ENCODE data around the gene USP21.

The USP21 gene

DNA sequence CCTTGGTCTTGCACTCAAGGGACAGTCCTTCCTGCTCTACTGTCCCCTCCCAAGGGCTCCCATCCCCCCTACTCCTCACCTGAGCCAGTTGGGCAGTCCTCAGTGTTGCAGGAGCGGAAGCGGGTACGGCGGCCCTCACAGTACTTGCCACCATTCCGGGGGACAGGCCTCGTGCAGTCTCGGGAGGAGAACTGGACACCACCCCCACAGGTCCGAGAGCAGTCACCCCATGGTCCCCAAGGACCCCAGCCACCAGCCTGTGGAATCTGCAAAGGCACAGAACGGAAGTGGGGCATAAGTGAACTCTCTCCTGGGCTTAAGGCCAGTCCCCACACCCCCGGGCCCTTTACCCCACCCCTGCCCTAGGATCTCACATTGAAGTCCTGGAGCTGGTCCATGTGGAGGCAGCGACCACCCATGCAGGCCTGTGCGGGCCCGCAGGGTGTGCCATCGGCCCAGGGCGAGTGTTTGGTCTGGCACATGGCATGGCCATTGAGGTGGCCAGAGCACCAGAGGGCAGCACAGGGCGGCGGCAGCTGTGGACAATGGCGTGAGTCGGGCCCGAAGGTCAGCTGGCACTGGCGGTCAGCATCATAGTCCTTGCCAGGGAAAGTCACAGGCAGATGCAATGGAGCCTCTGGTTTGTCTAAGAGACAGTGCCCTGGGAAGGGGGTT lies 34.4 kb downstream of the USP21 start:
- no peak for DNase-seq (ENCODE audit: low read depth)

DNA sequence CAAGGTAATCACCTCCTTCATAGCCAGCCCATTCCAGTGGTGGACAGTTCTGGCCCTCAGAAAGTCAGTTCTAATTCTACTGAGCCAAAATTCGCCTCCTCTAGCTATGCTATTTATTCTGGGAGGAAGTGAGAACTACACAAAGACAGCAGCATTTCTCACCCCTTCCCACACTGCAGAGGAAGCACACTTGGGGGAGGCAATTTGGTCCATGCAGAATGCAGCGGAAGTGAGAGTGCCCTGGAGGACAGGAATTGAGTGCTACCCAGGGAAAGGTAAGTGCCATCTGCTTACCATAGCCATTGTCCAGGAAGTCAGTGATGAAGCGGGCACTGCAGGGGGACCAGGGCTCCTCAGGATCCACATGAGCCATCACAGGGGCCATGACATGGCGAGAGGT lies 35.9 kb downstream of the USP21 start:
- DNase-seq (ENCODE audit: low read depth): no peak

GRCh38 chr1:161196111-161196510 lies 36.8 kb downstream of the USP21 start:
- no peak for DNase-seq (ENCODE audit: low read depth)

GRCh38 chr1:161196521-161197451 lies 37.5 kb downstream of the USP21 start:
- peak; percentile 85 for DNase-seq (ENCODE audit: low read depth)

- no peak for DNase-seq (ENCODE audit: low read depth)
Measured at GRCh38 chr1:161197560-161198193, 38.4 kb downstream of the USP21 start.

DNA sequence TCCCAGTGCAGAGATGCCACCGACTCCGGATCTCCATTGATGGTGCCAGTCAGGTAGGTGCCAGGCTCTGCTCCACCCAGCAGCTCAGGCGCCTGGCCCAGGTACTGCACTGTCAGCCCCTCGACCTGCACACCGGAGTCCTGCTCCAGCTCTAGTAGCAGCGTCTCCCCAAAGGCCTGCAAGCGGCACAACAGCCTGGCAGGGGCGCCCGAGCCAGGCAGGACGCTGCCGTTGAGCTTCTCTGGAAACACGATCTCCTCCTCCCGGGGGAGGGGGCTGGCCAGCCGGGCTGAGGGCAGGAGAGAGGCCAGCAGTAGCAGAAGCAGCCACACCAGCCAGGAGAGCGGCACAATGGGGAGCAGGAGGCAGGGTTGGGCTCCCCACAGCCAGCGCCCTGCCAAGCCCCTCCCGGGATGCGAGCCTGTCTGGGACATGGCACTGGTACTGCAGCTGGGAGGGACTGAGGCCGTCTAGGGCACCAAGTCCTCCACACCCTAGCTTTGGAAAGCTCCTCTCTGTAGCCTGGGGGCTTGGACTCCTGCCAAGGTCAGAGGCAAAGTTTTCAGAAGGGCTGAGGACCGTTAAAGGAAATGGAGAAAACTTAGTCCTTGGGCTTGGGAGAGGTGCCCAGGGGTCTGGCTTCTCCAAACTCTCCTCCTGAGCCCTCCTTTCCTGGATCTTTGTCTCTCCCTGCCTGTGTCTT lies 39.0 kb downstream of the USP21 start:
- DNase-seq (ENCODE audit: low read depth): no peak

DNA sequence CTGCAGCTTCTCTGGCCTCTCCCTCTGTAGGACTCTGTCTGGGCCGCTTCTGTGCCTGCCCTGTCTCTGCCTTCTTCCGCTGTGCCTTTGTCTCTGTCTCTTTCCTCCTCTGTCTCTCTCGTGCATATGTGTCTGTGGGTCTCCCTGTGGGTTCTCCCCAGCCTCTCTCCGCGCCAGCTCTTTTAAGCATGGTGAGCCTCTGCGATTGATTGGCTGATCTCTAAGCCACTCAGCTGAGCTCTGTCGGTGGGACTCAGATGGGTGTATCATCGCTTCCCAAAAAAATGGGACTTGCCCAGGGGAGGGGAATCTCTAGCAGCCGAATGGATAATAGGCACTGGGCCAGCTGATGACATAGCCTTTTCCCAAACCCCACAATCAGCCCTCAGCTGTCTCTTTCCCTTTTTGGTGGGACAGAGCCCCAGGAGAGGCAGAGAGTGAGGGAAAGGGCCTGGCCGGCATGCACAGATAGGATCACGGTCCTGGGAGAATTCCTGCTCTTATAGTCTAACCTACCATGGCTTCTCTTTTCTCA lies 39.7 kb downstream of the USP21 start, which contains the start of gene ADAMTS4:
ADAMTS4 (minus strand) TSS at position 158 of the 535 bp plus-strand sequence. CDS start 427 bp downstream, outside the sequence.
- no peak for DNase-seq (ENCODE audit: low read depth)

DNA sequence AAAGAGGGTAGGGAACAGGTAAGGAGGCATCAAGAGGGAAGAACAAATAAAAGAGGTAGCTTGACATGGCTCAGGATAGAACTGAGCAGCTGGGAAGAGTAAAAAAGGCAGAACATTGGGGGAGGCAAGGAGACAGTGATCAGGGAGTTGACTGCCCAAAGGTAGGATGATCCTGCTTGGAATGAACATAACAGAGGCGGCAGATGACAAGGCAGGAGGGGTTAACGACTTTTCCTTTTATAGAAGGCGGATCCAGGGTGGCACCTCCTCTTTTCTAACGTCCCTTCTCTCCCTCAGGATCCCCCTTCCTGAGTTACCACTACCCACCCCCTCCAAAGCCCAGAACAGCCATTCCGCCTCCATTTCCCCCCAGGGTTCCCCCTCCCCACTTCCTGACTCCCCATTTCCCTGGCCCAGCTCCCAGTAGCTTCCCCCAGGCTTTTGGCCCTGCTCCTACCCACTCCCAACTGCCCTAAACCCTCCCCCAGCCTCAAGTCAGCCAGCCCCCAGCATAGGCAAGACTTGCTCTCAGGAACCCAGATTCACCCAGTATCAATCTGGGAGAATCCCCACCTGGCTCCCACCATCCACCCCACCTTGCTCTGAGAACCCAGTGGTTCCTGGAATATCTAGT lies 40.3 kb downstream of the USP21 start:
- DNase-seq (ENCODE audit: low read depth): no peak

DNA sequence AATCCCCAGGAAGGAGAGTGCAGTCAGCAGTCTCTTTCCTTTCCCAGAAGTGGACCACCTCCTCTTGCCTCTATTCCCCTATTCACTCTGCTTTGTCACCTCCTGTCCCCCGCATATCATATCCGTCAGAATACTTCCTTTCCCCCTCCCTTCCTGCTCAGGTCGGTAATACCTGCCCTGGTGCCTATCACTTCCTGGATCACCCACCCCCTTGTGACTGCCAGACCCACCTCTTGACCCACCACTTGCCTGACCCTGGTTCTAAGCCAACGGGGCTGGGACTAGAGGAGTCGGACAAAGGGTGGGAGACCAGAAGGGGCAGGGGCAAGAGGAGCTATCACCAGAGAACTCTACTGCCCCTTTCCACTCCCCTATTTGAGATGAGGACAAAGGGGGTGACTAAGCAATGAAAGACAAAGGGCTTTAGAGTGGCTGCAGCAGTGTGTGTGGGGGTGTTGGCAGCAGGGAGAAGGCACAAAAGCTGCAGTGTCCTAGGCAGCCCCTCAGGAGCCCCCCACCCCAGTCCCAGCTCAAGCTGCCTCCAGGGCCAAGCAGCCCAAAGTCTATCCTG lies 41.2 kb downstream of the USP21 start:
- no peak for DNase-seq (ENCODE audit: low read depth)

GRCh38 chr1:161200992-161201835 lies 41.9 kb downstream of the USP21 start:
- DNase-seq (ENCODE audit: low read depth): no peak

- peak; percentile 99 for DNase-seq (ENCODE audit: low read depth)
Measured at GRCh38 chr1:161201836-161202712, 42.8 kb downstream of the USP21 start, which contains the start of gene NDUFS2. Gene NDUFS2, plus strand, starts transcription at chr1:161202367. Its CDS starts 19 bp downstream, at chr1:161202386.

DNA sequence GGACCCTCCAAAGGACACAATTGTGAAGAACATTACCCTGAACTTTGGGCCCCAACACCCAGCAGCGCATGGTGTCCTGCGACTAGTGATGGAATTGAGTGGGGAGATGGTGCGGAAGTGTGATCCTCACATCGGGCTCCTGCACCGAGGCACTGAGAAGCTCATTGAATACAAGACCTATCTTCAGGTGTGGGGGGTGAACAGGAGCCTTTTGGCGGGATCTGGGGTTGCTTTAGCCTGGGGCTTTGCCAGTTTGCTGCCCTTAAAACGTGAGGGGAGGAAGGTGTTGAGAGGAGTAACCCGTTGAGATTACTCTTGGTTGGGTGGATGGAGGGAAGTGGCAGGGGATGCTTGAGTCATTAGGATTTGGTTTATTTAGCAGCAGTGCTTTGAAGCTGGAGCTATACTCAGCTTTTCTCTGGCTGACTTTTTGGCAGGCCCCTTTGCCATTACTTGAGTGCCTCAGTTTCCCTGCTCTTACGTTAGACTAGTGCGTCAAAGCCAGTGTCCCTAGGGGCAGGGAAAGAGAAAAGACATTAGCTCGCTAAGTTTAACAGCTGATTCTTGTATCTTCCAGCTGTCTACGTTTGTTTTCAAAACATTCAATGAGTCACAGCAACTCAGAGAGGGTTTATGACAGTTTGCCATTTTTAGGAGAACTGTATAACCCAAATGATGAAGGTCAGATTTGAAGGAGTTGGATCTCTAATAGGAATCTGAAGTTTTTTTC lies 47.3 kb downstream of the USP21 start:
- DNase-seq (ENCODE audit: low read depth): peak; percentile 37

- peak; percentile 55 for DNase-seq (ENCODE audit: low read depth)
Measured at GRCh38 chr1:161207173-161207572, 47.9 kb downstream of the USP21 start.

DNA sequence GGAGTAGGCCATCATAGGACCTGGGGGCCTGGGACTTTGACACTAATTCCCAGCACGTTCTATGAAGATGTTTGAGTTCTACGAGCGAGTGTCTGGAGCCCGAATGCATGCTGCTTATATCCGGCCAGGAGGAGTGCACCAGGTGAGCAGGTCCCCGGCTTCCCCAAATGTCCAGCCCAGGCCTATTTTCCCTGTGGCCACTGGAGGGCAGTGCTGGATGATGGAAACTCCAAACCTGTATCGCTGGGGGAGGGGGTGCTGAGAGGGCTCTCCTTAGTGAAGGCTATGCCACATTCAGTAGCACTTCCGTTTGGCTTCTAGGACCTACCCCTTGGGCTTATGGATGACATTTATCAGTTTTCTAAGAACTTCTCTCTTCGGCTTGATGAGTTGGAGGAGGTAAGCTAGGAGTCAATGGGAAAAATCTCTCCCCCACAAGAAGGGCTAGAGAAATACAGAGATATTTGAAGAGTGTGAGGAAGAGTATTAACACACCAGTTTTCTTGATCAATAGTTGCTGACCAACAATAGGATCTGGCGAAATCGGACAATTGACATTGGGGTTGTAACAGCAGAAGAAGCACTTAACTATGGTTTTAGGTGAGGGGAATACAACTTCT lies 50.6 kb downstream of the USP21 start:
- DNase-seq (ENCODE audit: low read depth): peak; percentile 60

- no peak for DNase-seq (ENCODE audit: low read depth)
Measured at GRCh38 chr1:161214369-161214768, 55.1 kb downstream of the USP21 start.

- no peak for DNase-seq (ENCODE audit: low read depth)
Measured at GRCh38 chr1:161215076-161215475, 55.8 kb downstream of the USP21 start, which contains the start of gene FCER1G. Gene FCER1G, plus strand, starts transcription at chr1:161215295. Its CDS starts 27 bp downstream, at chr1:161215322.
